ENCODE data around the gene KRR1.

- TF ChIP-seq CTCF (conservative IDR thresholded peaks at IDR 0.05) (no peak), ZFX (IDR thresholded peaks at IDR 0.05) (no peak)
Observed at GRCh38 chr12:75548879-75549278, 37.5 kb upstream of the KRR1 start.

Measured in C4-2B (cell line).